ENCODE results near the gene PTH2.

GRCh38 chr19:49390131-49390928 lies 32.9 kb downstream of the PTH2 start:
- TF ChIP-seq CTCF (conservative IDR thresholded peaks at IDR 0.05) (no peak), ZFX (IDR thresholded peaks at IDR 0.05) (no peak)

All from C4-2B (cell line).